GM18517 (cell line): Measurements from ENCODE around the gene HABP2.

ENCODE experiments used
- ATAC-seq: cut with Tn5 transposase; IDR thresholded peaks from one replicate; pipeline ENCODE4 v1.9.1; 2021; ENCODE audit warnings: mild to moderate bottlenecking, moderate library complexity; ENCODE audit not compliant: unreplicated experiment

HABP2 gene

GRCh38 chr10:113524539-113525490 is 28.0 kb upstream of the HABP2 start:
- no peak for ATAC-seq

- ATAC-seq, result no peak
Measured at GRCh38 chr10:113525713-113526112, 27.1 kb upstream of the HABP2 start.

GRCh38 chr10:113527211-113527906 is 25.5 kb upstream of the HABP2 start:
- no peak for ATAC-seq

- ATAC-seq, result no peak
Measured at GRCh38 chr10:113528876-113529275, 24.0 kb upstream of the HABP2 start.

GRCh38 chr10:113529575-113529974 is 23.3 kb upstream of the HABP2 start:
- no peak for ATAC-seq

GRCh38 chr10:113530476-113530875 is 22.4 kb upstream of the HABP2 start:
- ATAC-seq, result no peak

- no peak for ATAC-seq
Measured at GRCh38 chr10:113532724-113533123, 20.1 kb upstream of the HABP2 start.

- ATAC-seq, result no peak
Measured at GRCh38 chr10:113533801-113534200, 19.1 kb upstream of the HABP2 start.

- ATAC-seq, result no peak
Measured at GRCh38 chr10:113534423-113534822, 18.4 kb upstream of the HABP2 start.

- ATAC-seq, result no peak
Measured at GRCh38 chr10:113537672-113538071, 15.2 kb upstream of the HABP2 start.

GRCh38 chr10:113538151-113538550 is 14.7 kb upstream of the HABP2 start:
- ATAC-seq, result no peak

GRCh38 chr10:113539789-113540188 is 13.1 kb upstream of the HABP2 start:
- ATAC-seq, result no peak

- ATAC-seq, result no peak
Measured at GRCh38 chr10:113540845-113541548, 11.9 kb upstream of the HABP2 start.

- no peak for ATAC-seq
Measured at GRCh38 chr10:113541549-113541927, 11.3 kb upstream of the HABP2 start.

GRCh38 chr10:113543107-113543955 is 9.5 kb upstream of the HABP2 start:
- ATAC-seq, result no peak

- ATAC-seq, result no peak
Measured at GRCh38 chr10:113544392-113544791, 8.5 kb upstream of the HABP2 start.

- ATAC-seq, result no peak
Measured at GRCh38 chr10:113547426-113547825, 5.4 kb upstream of the HABP2 start.

- ATAC-seq, result no peak
Measured at GRCh38 chr10:113549856-113550255, 3.0 kb upstream of the HABP2 start.

- ATAC-seq, result no peak
Measured at GRCh38 chr10:113550365-113550764, 2.5 kb upstream of the HABP2 start.

GRCh38 chr10:113552014-113552413 is 839 bp upstream of the HABP2 start:
- no peak for ATAC-seq

GRCh38 chr10:113553149-113553548 is 296 bp downstream of the HABP2 start:
- ATAC-seq, result no peak
